Muscle layer of colon (tissue), 2 donors: ENCODE measurements around the gene SOCS2.
"Not testable (repeated sequence)": the region's sequence is repeated elsewhere in the genome, so short reads cannot be mapped to it uniquely, and the experiment has no call there.

Experiments used
- H3K27ac ChIP-seq: one replicate; pipeline ENCODE4 v1.7.0; 2013; ENCODE audit warnings: low read depth, mild to moderate bottlenecking, low read length, moderate library complexity
- H3K27me3 ChIP-seq, 2 donors: one replicate each; pipeline ENCODE4 v1.7.0; 2013; ENCODE audit warnings: low read length in 2 of 2, mild to moderate bottlenecking in 2 of 2; ENCODE audit not compliant: insufficient read depth in 2 of 2, control insufficient read depth in 1 of 2
- H3K36me3 ChIP-seq: one replicate; pipeline ENCODE4 v1.7.0; 2013; ENCODE audit warnings: mild to moderate bottlenecking, low read length; ENCODE audit not compliant: insufficient read depth
- H3K4me1 ChIP-seq: one replicate; pipeline ENCODE4 v1.7.0; 2013; ENCODE audit warnings: mild to moderate bottlenecking, low read length; ENCODE audit not compliant: insufficient read depth
- H3K4me3 ChIP-seq, 2 donors: one replicate each; pipeline ENCODE4 v1.7.0; 2013; ENCODE audit warnings: low read length in 2 of 2, low read depth in 1 of 2, mild to moderate bottlenecking in 1 of 2, moderate library complexity in 1 of 2
- H3K9ac ChIP-seq: one replicate; pipeline ENCODE4 v1.7.0; 2013; ENCODE audit warnings: low read length
- H3K9me3 ChIP-seq: one replicate; pipeline ENCODE4 v1.7.0; 2013; ENCODE audit warnings: mild to moderate bottlenecking, low read length
- donor health status: abdominal sarcoma.
- donor health status: Adenocarcinoma of cecum.

The SOCS2 gene

GRCh38 chr12:93541578-93542225 lies 30.8 kb upstream of the SOCS2 start:
- Histone ChIP-seq H3K27me3 (no peaks in the 10 kb centered on the region), H3K4me3 (no peak overlapping the region), H3K27ac (no peak overlapping the region), H3K9ac (no peak overlapping the region), H3K4me1 (no peaks in the 10 kb centered on the region), H3K36me3 (no peaks in the 10 kb centered on the region), H3K9me3 (no peaks in the 10 kb centered on the region)

GRCh38 chr12:93547778-93548177 lies 24.7 kb upstream of the SOCS2 start:
- H3K9me3 ChIP-seq: no peaks in the 10 kb centered on the region
- H3K4me1 ChIP-seq: no peaks in the 10 kb centered on the region
- no peaks in the 10 kb centered on the region for H3K27me3 ChIP-seq
- H3K9ac ChIP-seq: no peak overlapping the region
- no peak overlapping the region for H3K27ac ChIP-seq
- no peaks in the 10 kb centered on the region for H3K36me3 ChIP-seq
- H3K4me3 ChIP-seq: no peak overlapping the region

GRCh38 chr12:93549174-93549573 lies 23.3 kb upstream of the SOCS2 start:
- Histone ChIP-seq H3K4me1 (no peaks in the 10 kb centered on the region), H3K4me3 (no peak overlapping the region), H3K9me3 (no peaks in the 10 kb centered on the region)

GRCh38 chr12:93550748-93551611 lies 21.5 kb upstream of the SOCS2 start:
- no peaks in the 10 kb centered on the region for H3K36me3 ChIP-seq
- H3K9me3 ChIP-seq: no peaks in the 10 kb centered on the region
- no peaks in the 10 kb centered on the region for H3K4me1 ChIP-seq
- no peaks in the 10 kb centered on the region for H3K27me3 ChIP-seq
- no peak overlapping the region for H3K4me3 ChIP-seq
- H3K9ac ChIP-seq: no peak overlapping the region
- H3K27ac ChIP-seq: no peak overlapping the region

More at GRCh38 chr12:93549174-93549573, 23.3 kb upstream of the SOCS2 start:
- no peak overlapping the region for H3K27ac ChIP-seq
- no peaks in the 10 kb centered on the region for H3K27me3 ChIP-seq
- no peaks in the 10 kb centered on the region for H3K36me3 ChIP-seq
- H3K9ac ChIP-seq: no peak overlapping the region

- Histone ChIP-seq H3K36me3 (no peaks in the 10 kb centered on the region), H3K27ac (no peak overlapping the region), H3K9ac (no peak overlapping the region), H3K27me3 (no peaks in the 10 kb centered on the region), H3K4me3 (no peak overlapping the region), H3K4me1 (no peaks in the 10 kb centered on the region), H3K9me3 (no peaks in the 10 kb centered on the region)
Observed at GRCh38 chr12:93552427-93552826, 20.0 kb upstream of the SOCS2 start.

GRCh38 chr12:93557879-93558278 lies 14.6 kb upstream of the SOCS2 start:
- H3K27me3 ChIP-seq, H3K4me1 ChIP-seq, H3K9me3 ChIP-seq, H3K27ac ChIP-seq, H3K4me3 ChIP-seq, H3K9ac ChIP-seq, H3K36me3 ChIP-seq: not testable (repeated sequence)

GRCh38 chr12:93558685-93559084 lies 13.8 kb upstream of the SOCS2 start:
- not testable (repeated sequence) for H3K4me3 ChIP-seq, H3K27ac ChIP-seq, H3K27me3 ChIP-seq, H3K36me3 ChIP-seq, H3K9ac ChIP-seq, H3K4me1 ChIP-seq, H3K9me3 ChIP-seq

- Histone ChIP-seq H3K27ac (no peak overlapping the region), H3K4me3 (no peak overlapping the region), H3K36me3 (no peaks in the 10 kb centered on the region), H3K27me3 (no peaks in the 10 kb centered on the region), H3K4me1 (no peaks in the 10 kb centered on the region), H3K9me3 (no peaks in the 10 kb centered on the region), H3K9ac (no peak overlapping the region)
Observed at GRCh38 chr12:93563807-93564538, 8.5 kb upstream of the SOCS2 start.

GRCh38 chr12:93565760-93566159 lies 6.7 kb upstream of the SOCS2 start:
- no peak overlapping the region for H3K27ac ChIP-seq
- peaks cover 4% of the 10 kb centered on the region for H3K4me1 ChIP-seq
- no peaks in the 10 kb centered on the region for H3K9me3 ChIP-seq
- no peaks in the 10 kb centered on the region for H3K36me3 ChIP-seq
- no peak overlapping the region for H3K4me3 ChIP-seq
- H3K9ac ChIP-seq: no peak overlapping the region
- no peaks in the 10 kb centered on the region for H3K27me3 ChIP-seq

- Histone ChIP-seq H3K4me1 (peaks cover 4% of the 10 kb centered on the region), H3K9ac (no peak overlapping the region), H3K9me3 (no peaks in the 10 kb centered on the region), H3K4me3 (no peak overlapping the region), H3K27me3 (no peaks in the 10 kb centered on the region), H3K36me3 (no peaks in the 10 kb centered on the region), H3K27ac (no peak overlapping the region)
Observed at GRCh38 chr12:93567174-93567573, 5.3 kb upstream of the SOCS2 start.

- Histone ChIP-seq H3K4me1 (peaks cover 4% of the 10 kb centered on the region), H3K4me3 (no peak overlapping the region), H3K27ac (no peak overlapping the region), H3K9me3 (no peaks in the 10 kb centered on the region), H3K9ac (no peak overlapping the region), H3K36me3 (no peaks in the 10 kb centered on the region), H3K27me3 (no peaks in the 10 kb centered on the region)
Observed at GRCh38 chr12:93568091-93568490, 4.4 kb upstream of the SOCS2 start.
